HUDEP-2 (cell line): Measurements from ENCODE around the gene RETSAT.
"Not testable (repeated sequence)": the region's sequence is repeated elsewhere in the genome, so short reads cannot be mapped to it uniquely, and the experiment has no call there.

ENCODE experiments used
- DNase-seq, 76 experiments: peaks; one replicate each; lab custom pipeline; 2025; ENCODE audit not compliant: unreplicated experiment in 76 of 76; lab: John Stamatoyannopoulos, UW

Gene RETSAT

GRCh38 chr2:85383151-85383550 is 28.8 kb upstream of the RETSAT start:
- DNase-seq: not testable (repeated sequence)

- no peak for DNase-seq
Observed at GRCh38 chr2:85380048-85380447, 25.7 kb upstream of the RETSAT start.

- DNase-seq: no peak
Observed at GRCh38 chr2:85378257-85378656, 23.9 kb upstream of the RETSAT start.

- DNase-seq: no peak
Observed at GRCh38 chr2:85377083-85377482, 22.8 kb upstream of the RETSAT start.

- no peak for DNase-seq
Observed at GRCh38 chr2:85376291-85377065, 22.1 kb upstream of the RETSAT start.

- no peak for DNase-seq
Observed at GRCh38 chr2:85371045-85371444, 16.7 kb upstream of the RETSAT start.

- DNase-seq: no peak
Observed at GRCh38 chr2:85369500-85369899, 15.2 kb upstream of the RETSAT start.

- no peak for DNase-seq
Observed at GRCh38 chr2:85368921-85369320, 14.6 kb upstream of the RETSAT start.

GRCh38 chr2:85367180-85367579 is 12.9 kb upstream of the RETSAT start:
- no peak for DNase-seq

GRCh38 chr2:85362653-85363387 is 8.5 kb upstream of the RETSAT start:
- not testable (repeated sequence) for DNase-seq

GRCh38 chr2:85357736-85358135 is 3.4 kb upstream of the RETSAT start:
- no peak for DNase-seq

- DNase-seq: no peak
Observed at GRCh38 chr2:85356186-85356585, 1.9 kb upstream of the RETSAT start.

- DNase-seq: peak in 2 of 76 experiments; percentile 5 to 10
Observed at GRCh38 chr2:85355521-85355920, 1.2 kb upstream of the RETSAT start.

GRCh38 chr2:85355073-85355410 is 714 bp upstream of the RETSAT start:
- DNase-seq: peak in 3 of 76 experiments; percentile 3 to 36 (median 18)

- peak in 28 of 76 experiments; percentile 5 to 45 (median 24) for DNase-seq
Observed at GRCh38 chr2:85353876-85354285, 447 bp downstream of the RETSAT start.

GRCh38 chr2:85347599-85347998 is 6.7 kb downstream of the RETSAT start:
- DNase-seq: no peak

- no peak for DNase-seq
Observed at GRCh38 chr2:85344356-85344954, 9.9 kb downstream of the RETSAT start.

GRCh38 chr2:85343207-85343895 is 11.0 kb downstream of the RETSAT start:
- not testable (repeated sequence) for DNase-seq

- DNase-seq: no peak
Observed at GRCh38 chr2:85342156-85342555, 12.2 kb downstream of the RETSAT start.

- no peak for DNase-seq
Observed at GRCh38 chr2:85341269-85342029, 12.9 kb downstream of the RETSAT start.
